ENCODE measurements around the gene C2orf81. TPM values are rescaled to one million over a fixed set of nuclear protein-coding genes. Genes with fewer than 3 reads are reported as not detected.
A peak's percentile ranks its signal among the peaks of the same experiment; 100 is the strongest.

C2orf81 gene
- total and polyA plus RNA-seq, 10 of the 15 experiments (the other 5 are each of a cell fraction or from before 2014, with no cell fraction given) = 0.10 to 9.8 (median 2.7) TPM

DNA sequence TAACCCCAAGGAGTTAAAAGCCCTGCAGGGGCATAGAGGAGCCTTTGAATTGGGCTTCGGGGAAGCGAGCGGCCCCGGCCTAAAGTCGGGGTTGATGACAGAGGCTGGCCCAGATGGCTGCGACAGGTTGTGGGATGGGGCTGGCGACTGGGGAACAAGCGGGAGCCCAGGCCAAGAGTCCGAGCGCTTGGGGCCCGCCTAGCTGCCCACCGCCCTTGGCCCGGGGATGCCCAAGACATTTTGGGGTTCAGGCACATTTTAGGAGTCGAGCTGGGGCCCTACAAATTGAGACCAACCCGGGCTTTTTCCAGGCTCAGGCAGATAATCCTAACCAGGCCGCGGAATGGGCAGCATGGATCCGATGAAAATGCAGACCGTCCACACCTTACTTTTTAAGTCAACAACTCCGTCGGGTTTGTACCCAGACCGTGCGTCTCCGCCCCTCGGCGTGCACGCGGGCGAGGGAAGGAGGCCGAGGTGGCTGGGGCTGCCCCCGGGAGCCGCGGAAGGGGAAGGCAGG lies 19.8 kb upstream of the C2orf81 start (continued):
- TF ChIP-seq, protein P1, sequence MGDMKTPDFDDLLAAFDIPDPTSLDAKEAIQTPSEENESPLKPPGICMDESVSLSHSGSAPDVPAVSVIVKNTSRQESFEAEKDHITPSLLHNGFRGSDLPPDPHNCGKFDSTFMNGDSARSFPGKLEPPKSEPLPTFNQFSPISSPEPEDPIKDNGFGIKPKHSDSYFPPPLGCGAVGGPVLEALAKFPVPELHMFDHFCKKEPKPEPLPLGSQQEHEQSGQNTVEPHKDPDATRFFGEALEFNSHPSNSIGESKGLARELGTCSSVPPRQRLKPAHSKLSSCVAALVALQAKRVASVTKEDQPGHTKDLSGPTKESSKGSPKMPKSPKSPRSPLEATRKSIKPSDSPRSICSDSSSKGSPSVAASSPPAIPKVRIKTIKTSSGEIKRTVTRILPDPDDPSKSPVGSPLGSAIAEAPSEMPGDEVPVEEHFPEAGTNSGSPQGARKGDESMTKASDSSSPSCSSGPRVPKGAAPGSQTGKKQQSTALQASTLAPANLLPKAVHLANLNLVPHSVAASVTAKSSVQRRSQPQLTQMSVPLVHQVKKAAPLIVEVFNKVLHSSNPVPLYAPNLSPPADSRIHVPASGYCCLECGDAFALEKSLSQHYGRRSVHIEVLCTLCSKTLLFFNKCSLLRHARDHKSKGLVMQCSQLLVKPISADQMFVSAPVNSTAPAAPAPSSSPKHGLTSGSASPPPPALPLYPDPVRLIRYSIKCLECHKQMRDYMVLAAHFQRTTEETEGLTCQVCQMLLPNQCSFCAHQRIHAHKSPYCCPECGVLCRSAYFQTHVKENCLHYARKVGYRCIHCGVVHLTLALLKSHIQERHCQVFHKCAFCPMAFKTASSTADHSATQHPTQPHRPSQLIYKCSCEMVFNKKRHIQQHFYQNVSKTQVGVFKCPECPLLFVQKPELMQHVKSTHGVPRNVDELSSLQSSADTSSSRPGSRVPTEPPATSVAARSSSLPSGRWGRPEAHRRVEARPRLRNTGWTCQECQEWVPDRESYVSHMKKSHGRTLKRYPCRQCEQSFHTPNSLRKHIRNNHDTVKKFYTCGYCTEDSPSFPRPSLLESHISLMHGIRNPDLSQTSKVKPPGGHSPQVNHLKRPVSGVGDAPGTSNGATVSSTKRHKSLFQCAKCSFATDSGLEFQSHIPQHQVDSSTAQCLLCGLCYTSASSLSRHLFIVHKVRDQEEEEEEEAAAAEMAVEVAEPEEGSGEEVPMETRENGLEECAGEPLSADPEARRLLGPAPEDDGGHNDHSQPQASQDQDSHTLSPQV (IDR thresholded peaks at IDR 0.05) = no peak
- TF ChIP-seq BHLHE40 (IDR thresholded peaks at IDR 0.05; ENCODE audit: borderline replicate concordance in 1 of 2, low read depth in 2 of 2, low read length in 1 of 2) = peak in 1 of 2 experiments; percentile 41; a peak in 1 of 4 replicates
- no peak for TF ChIP-seq KAT2A (conservative IDR thresholded peaks at IDR 0.05; ENCODE audit: control insufficient read depth, low read depth, low read length)
- no peak for TF ChIP-seq NR2C1 (IDR thresholded peaks at IDR 0.05)

DNA sequence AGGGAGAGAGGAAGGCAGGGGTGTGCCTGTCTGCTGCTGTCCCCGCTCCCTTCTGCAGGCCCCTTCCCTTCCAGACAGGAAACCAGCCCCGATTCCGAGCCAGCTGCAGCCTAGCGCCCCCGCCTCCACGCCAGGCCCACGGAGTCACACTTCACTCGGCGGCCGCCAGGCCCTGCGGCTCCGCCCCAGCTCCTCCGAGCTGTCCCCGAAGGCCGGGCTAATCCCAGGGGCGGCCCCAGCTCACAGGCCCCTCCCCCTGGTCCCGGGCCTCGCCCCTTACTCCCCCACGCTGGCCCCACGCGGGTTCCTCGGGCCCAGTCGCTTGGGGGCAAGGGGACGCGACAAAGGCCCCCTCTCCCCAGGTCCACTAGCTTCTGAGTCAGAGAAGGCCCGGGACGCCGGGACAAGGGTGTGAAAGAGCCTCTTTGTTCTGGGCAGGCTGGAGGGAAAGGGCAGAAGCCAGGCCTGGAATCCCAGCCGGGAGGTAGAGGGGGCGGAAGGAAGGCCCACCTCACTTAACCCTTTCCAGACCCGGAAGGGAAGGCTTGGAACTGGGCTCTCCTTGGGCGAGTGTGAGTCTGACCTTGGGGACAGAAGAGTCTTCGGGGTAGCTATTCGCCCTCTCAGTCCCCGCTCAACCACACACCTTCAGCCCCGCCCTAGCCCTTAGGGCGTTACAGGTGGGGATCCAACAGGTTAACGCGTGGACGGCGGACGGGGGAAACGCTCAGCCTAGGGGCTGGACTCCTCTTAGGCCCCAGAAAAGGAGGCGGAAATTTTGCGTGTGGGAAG lies 19.2 kb upstream of the C2orf81 start:
- H3K4me1 ChIP-seq (ENCODE audit: control insufficient read depth, insufficient read depth, low read length) = peaks cover 23% of the 10 kb centered on the region
- H3K27ac ChIP-seq (ENCODE audit: control insufficient read depth, insufficient read depth) = 0 out of 2 replicates have a peak overlapping the region, but pooled peaks have one; percentile 2
- H3K9me3 ChIP-seq (replicated peaks; ENCODE audit: control insufficient read depth, insufficient read depth, low read length) = no peaks in the 10 kb centered on the region
- intact Hi-C loops (cut with micrococcal nuclease; ENCODE audit: unreplicated experiment) (no loop called here), in situ Hi-C loops (cut with MboI) (no loop called here)
- peaks cover 2 to 10% of the 10 kb centered on the region in 2 experiments; a peak in 3 of 4 replicates for H3K27me3 ChIP-seq (replicated peaks in 1 of 2; ENCODE audit: control insufficient read depth in 2 of 2, insufficient read depth in 2 of 2, low read length in 1 of 2)
- no TSS peak for BruUV-seq (replicated peaks)
- H3K79me2 ChIP-seq (ENCODE audit: control insufficient read depth, insufficient read depth, low read length) = no peaks in the 10 kb centered on the region; the same call in 1 of the 2 replicates
- peak overlapping the region; percentile 81 for H3K4me2 ChIP-seq (ENCODE audit: control insufficient read depth, insufficient read depth)
- peak overlapping the region; percentile 89 for H2AFZ ChIP-seq (ENCODE audit: control insufficient read depth, low read depth, low read length)
- POLR2A ChIA-PET = interaction anchor here (0.9 to 3.4 kb wide), 13 partner anchors 8 to 63 kb away, joined by 3 to 29 read pairs (median 4); partner anchors contain the start of genes C2orf81, INO80B, MOGS and MRPL53
- RAD21 ChIA-PET (ENCODE audit: unreplicated experiment) = interaction anchor here (0.6 to 2.3 kb wide), 14 partner anchors 10 to 136 kb away, joined by 3 to 13 read pairs (median 4); partner anchors contain the start of genes C2orf81, INO80B, MRPL53 and WDR54
- no peaks in the 10 kb centered on the region for H4K20me1 ChIP-seq (ENCODE audit: control insufficient read depth, insufficient read depth)
- SMC1A ChIA-PET (ENCODE audit: uncharacterized antibody, unreplicated experiment) = interaction anchor here (0.8 to 2.0 kb wide), 10 partner anchors 9 to 259 kb away, joined by 3 to 9 read pairs (median 4); partner anchors contain the start of genes INO80B, MRPL53 and WBP1
- peak; percentile 98 for ATAC-seq
- peak overlapping the region; percentile 62 for H3K9ac ChIP-seq (ENCODE audit: control insufficient read depth, insufficient read depth, low read length)
- DNase-seq (ENCODE audit: low read depth, low spot score) = no peak
- H3K4me3 ChIP-seq = peak overlapping the region; percentile 61; the same call in 1 of the 2 replicates
- 37% methylated on average over 40 of the region's 45 CpGs for WGBS (ENCODE audit: insufficient coverage, insufficient replicate concordance, low lambda C conversion rate, missing lambda C conversion rate)
- FAIRE-seq = peak; percentile 68
- CTCF ChIA-PET = interaction anchor here (0.6 to 2.5 kb wide), 9 partner anchors 9 to 148 kb away, joined by 3 to 12 read pairs (median 3); partner anchors contain the start of genes C2orf81, INO80B, MRPL53 and WDR54
- H3K36me3 ChIP-seq (ENCODE audit: control insufficient read depth in 2 of 2, insufficient read depth in 2 of 2, low read length in 1 of 2) = no peaks in the 10 kb centered on the region
- no peak for TF ChIP-seq POU2F2 (IDR thresholded peaks at IDR 0.05; ENCODE audit: borderline replicate concordance, low read depth, low read length)
- no peak for TF ChIP-seq ETV6 (conservative IDR thresholded peaks at IDR 0.05 in 1 of 2, IDR thresholded peaks at IDR 0.05 in 1 of 2; ENCODE audit: borderline replicate concordance in 1 of 2, low read depth in 1 of 2)
- TF ChIP-seq LARP7 (IDR thresholded peaks at IDR 0.05) = 0 out of 2 replicates have a peak, but pooled peaks have one; percentile 36
- TF ChIP-seq CREM (IDR thresholded peaks at IDR 0.05; ENCODE audit: low read depth) = 0 out of 2 replicates have a peak, but pooled peaks have one; percentile 32
- TF ChIP-seq, protein P2, sequence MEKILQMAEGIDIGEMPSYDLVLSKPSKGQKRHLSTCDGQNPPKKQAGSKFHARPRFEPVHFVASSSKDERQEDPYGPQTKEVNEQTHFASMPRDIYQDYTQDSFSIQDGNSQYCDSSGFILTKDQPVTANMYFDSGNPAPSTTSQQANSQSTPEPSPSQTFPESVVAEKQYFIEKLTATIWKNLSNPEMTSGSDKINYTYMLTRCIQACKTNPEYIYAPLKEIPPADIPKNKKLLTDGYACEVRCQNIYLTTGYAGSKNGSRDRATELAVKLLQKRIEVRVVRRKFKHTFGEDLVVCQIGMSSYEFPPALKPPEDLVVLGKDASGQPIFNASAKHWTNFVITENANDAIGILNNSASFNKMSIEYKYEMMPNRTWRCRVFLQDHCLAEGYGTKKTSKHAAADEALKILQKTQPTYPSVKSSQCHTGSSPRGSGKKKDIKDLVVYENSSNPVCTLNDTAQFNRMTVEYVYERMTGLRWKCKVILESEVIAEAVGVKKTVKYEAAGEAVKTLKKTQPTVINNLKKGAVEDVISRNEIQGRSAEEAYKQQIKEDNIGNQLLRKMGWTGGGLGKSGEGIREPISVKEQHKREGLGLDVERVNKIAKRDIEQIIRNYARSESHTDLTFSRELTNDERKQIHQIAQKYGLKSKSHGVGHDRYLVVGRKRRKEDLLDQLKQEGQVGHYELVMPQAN (conservative IDR thresholded peaks at IDR 0.05) = 0 out of 2 replicates have a peak, but pooled peaks have one; percentile 42
- TF ChIP-seq, protein P3, sequence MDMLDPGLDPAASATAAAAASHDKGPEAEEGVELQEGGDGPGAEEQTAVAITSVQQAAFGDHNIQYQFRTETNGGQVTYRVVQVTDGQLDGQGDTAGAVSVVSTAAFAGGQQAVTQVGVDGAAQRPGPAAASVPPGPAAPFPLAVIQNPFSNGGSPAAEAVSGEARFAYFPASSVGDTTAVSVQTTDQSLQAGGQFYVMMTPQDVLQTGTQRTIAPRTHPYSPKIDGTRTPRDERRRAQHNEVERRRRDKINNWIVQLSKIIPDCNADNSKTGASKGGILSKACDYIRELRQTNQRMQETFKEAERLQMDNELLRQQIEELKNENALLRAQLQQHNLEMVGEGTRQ (IDR thresholded peaks at IDR 0.05; ENCODE audit: borderline replicate concordance, low read depth, low read length) = no peak
- no peak for TF ChIP-seq ZNF207 (IDR thresholded peaks at IDR 0.05; ENCODE audit: borderline replicate concordance)
- TF ChIP-seq BACH1 (IDR thresholded peaks at IDR 0.05; ENCODE audit: borderline replicate concordance) = peak; percentile 83; the same call in 1 of the 2 replicates
